ENCODE results near the gene SEMA4C.

SEMA4C gene

DNA sequence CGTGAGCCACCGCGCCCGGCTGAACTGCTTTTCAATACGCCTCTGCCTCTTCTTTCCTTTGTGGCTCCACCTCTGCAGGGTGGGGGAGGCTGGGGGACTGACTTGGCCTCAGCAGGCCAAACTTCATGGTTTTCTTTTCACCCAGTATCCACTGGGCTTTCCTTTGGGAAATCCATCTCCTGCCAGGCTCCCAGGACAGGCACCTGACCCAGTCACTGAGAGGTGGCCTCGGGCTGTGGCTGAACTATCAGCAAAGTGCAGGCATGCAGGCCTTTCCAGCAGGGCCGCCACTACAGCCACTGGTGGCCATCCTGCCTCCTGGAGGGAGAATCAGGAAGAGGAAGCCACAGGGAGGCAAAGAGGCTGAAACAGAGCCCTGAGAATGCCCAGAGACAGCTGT, 33.4 kb upstream of the SEMA4C start:
- TF ChIP-seq CTCF (IDR thresholded peaks at IDR 0.05): no peak

DNA sequence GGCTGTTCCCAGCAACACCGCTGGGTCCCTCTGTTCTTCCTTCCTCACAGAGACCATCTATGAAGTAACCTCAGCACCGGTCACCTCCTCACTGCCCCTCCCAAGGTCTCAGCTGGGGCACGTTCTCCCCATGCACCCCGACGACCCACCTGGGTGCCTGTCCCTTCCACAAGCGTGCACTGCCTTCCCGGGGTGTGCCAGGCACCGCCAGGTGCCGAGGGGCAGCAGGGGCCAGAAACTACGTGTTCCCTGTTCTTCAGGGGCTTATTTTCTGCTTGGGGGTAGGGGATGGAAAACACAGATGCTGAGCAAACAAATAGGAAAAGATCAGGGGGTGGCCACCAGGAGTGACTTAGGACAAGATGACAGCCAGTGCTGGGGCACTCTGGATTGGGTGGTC, 30.4 kb upstream of the SEMA4C start:
- TF ChIP-seq CTCF (IDR thresholded peaks at IDR 0.05): no peak

DNA sequence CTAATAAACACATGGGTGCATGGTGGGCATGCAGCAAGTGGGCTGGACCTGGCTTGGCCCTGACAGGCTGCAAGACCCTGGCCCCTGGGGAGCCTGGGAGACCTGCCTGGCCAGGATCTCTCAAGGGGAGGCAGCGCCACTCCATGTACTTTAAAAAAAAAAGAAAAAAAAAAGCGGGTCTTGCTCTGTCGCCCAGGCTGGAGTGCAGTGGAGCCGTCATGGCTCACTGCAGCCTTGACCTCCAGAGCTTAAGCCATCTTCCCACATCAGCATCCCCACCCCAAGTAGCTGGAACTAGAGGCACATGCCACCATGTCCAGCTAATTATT, 29.5 kb upstream of the SEMA4C start:
- TF ChIP-seq CTCF (IDR thresholded peaks at IDR 0.05): no peak

- no peak for TF ChIP-seq CTCF (IDR thresholded peaks at IDR 0.05)
Measured at GRCh38 chr2:96898641-96899412, 28.9 kb upstream of the SEMA4C start.

DNA sequence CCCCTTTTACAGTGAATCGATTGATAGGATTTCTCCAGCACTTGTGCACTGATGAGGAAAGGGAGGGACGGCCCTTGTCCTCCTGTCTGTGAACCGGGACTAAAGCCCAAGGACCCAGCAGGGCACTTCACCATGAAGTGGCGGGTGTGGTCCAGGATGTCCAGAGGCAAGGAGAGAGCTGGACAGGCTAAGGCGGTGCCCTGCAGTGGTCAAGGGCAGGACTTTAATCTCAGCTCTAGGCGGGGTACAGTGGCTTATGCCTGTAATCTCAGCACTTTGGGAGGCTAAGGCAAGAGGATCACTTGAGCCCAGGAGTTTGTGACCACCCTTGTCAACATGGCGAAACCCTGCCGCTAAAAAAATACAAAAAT, 28.2 kb upstream of the SEMA4C start:
- no peak for TF ChIP-seq CTCF (IDR thresholded peaks at IDR 0.05)

GRCh38 chr2:96897491-96898134, 27.7 kb upstream of the SEMA4C start:
- no peak for TF ChIP-seq CTCF (IDR thresholded peaks at IDR 0.05)

GRCh38 chr2:96895746-96896651, 26.1 kb upstream of the SEMA4C start:
- TF ChIP-seq CTCF (IDR thresholded peaks at IDR 0.05): no peak

All from LNCAP (cell line).